ENCODE results near the gene RILP.

DNA sequence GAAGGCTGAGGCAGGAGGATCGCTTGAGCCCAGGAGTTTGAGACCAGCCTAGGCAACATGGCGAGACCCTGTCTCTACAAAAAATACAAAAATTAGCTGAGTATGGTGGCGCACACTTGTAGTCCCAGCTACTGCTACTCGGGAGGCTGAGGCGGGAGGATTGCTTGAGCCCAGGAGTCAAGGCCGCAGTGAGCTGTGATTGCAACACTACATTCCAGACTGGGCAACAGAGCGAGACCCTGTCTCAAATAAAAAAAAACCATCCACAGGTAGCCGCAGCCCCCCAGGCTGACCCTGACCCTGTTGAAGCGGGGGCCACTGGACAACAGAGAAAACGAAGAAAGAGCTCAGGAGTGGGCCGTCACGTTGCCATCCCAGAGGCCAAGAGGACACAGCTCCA is 25.0 kb downstream of the RILP start:
- TF ChIP-seq, protein P1, sequence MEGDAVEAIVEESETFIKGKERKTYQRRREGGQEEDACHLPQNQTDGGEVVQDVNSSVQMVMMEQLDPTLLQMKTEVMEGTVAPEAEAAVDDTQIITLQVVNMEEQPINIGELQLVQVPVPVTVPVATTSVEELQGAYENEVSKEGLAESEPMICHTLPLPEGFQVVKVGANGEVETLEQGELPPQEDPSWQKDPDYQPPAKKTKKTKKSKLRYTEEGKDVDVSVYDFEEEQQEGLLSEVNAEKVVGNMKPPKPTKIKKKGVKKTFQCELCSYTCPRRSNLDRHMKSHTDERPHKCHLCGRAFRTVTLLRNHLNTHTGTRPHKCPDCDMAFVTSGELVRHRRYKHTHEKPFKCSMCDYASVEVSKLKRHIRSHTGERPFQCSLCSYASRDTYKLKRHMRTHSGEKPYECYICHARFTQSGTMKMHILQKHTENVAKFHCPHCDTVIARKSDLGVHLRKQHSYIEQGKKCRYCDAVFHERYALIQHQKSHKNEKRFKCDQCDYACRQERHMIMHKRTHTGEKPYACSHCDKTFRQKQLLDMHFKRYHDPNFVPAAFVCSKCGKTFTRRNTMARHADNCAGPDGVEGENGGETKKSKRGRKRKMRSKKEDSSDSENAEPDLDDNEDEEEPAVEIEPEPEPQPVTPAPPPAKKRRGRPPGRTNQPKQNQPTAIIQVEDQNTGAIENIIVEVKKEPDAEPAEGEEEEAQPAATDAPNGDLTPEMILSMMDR (IDR thresholded peaks at IDR 0.05), result no peak
- no peak for TF ChIP-seq CHD4 (IDR thresholded peaks at IDR 0.05; ENCODE audit: borderline replicate concordance)
- no peak for TF ChIP-seq CEBPB (IDR thresholded peaks at IDR 0.05)
- no peak for TF ChIP-seq MAFK (IDR thresholded peaks at IDR 0.05; ENCODE audit: partially characterized antibody)
- TF ChIP-seq KDM1A (IDR thresholded peaks at IDR 0.05; ENCODE audit: low read depth), result no peak
- TF ChIP-seq, protein P2, sequence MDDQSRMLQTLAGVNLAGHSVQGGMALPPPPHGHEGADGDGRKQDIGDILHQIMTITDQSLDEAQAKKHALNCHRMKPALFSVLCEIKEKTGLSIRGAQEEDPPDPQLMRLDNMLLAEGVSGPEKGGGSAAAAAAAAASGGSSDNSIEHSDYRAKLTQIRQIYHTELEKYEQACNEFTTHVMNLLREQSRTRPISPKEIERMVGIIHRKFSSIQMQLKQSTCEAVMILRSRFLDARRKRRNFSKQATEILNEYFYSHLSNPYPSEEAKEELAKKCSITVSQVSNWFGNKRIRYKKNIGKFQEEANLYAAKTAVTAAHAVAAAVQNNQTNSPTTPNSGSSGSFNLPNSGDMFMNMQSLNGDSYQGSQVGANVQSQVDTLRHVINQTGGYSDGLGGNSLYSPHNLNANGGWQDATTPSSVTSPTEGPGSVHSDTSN (IDR thresholded peaks at IDR 0.05), result no peak
- no peak for TF ChIP-seq MYC (IDR thresholded peaks at IDR 0.05; ENCODE audit: borderline replicate concordance, low read length)
- no peak for TF ChIP-seq ESRRA (IDR thresholded peaks at IDR 0.05; ENCODE audit: borderline replicate concordance, low read length)

Data from A549 (cell line).